ENCODE data around the gene TASOR.

DNA sequence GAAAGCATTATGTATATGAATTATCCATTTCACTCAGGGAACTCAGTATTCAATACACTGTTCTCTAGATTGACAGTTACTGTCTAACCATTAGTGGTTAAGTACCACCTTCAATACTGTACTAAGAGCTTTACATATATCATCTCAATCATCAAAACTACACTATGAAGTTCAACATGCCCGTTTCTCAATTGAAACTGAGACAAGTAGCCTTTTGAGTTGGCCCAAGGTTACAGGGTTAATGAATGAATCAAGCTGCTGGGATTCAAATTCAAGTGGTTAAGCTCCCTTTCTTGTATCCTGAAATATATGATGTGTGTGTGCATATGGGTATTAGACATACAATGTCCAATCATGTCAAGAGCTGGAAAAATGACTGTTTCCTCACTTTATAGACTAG, 5.8 kb downstream of the TASOR start:
- no peak for TF ChIP-seq POLR2AphosphoS5 (IDR thresholded peaks at IDR 0.05; ENCODE audit: low read depth, low read length)
- no peak for TF ChIP-seq TAF1 (IDR thresholded peaks at IDR 0.05; ENCODE audit: borderline replicate concordance, insufficient read depth, low read length)

Measured in PFSK-1 (cell line).